Measurements from ENCODE around the gene LRRC23. TPM values are rescaled to one million over a fixed set of nuclear protein-coding genes. Genes with fewer than 3 reads are reported as not detected.

Gene LRRC23
- polyA plus RNA-seq, 1 donor from 2014 or later = 20.5 TPM

GRCh38 chr12:6867413-6868210 lies 37.0 kb upstream of the LRRC23 start, which contains the start of gene TPI1:
Gene TPI1 (plus strand): TSS chr12:6867531. CDS start chr12:6867567, 36 bp downstream.
- Histone ChIP-seq H3K79me2 (replicated peaks; ENCODE audit: insufficient read depth, low read length) (no peaks in the 10 kb centered on the region), H4K20me1 (ENCODE audit: insufficient read depth) (no peaks in the 10 kb centered on the region), H3K9me3 (ENCODE audit: low read length) (no peaks in the 10 kb centered on the region), H3K4me2 (ENCODE audit: low read length) (peak within 1 kb of the TSS; percentile 89), H3K36me3 (ENCODE audit: insufficient read depth, low read length) (no peaks in the 10 kb centered on the region), H2AFZ (ENCODE audit: low read depth, low read length) (peak within 1 kb of the TSS; percentile 68), H3K9ac (ENCODE audit: low read length) (peak within 1 kb of the TSS; percentile 74), H3K27ac (ENCODE audit: low read length) (peak within 1 kb of the TSS; percentile 67), H3K4me3 (ENCODE audit: low read length) (peak within 1 kb of the TSS; percentile 83), H3K9me2 (ENCODE audit: insufficient read depth, low read length) (no peaks in the 10 kb centered on the region), H3F3A (ENCODE audit: insufficient read depth, low read length, poor library complexity, severe bottlenecking) (peaks cover 3% of the 10 kb centered on the region), H3K27me3 (ENCODE audit: insufficient read depth, low read depth, low read length) (no peaks in the 10 kb centered on the region)
- TF ChIP-seq CTCF (IDR thresholded peaks at IDR 0.05; ENCODE audit: poor library complexity, severe bottlenecking) (no peak), TAF1 (IDR thresholded peaks at IDR 0.05; ENCODE audit: low read depth) (no peak), EZH2 (IDR thresholded peaks at IDR 0.05; ENCODE audit: borderline replicate concordance, insufficient read depth, low read length, poor library complexity, severe bottlenecking) (no peak), POLR2AphosphoS5 (IDR thresholded peaks at IDR 0.05) (peak; percentile 71), MXI1 (conservative IDR thresholded peaks at IDR 0.05; ENCODE audit: poor library complexity, severe bottlenecking) (peak; percentile 82)

- no peaks in the 10 kb centered on the region for H3K9me2 ChIP-seq (ENCODE audit: insufficient read depth, low read length)
- H4K20me1 ChIP-seq (ENCODE audit: insufficient read depth) = no peaks in the 10 kb centered on the region
- H3K4me2 ChIP-seq (ENCODE audit: low read length) = peak overlapping the region; percentile 89
- H3K27ac ChIP-seq (ENCODE audit: low read length) = peak overlapping the region; percentile 67
- peaks cover 3% of the 10 kb centered on the region for H3F3A ChIP-seq (ENCODE audit: insufficient read depth, low read length, poor library complexity, severe bottlenecking)
- no peaks in the 10 kb centered on the region for H3K36me3 ChIP-seq (ENCODE audit: insufficient read depth, low read length)
- no peak for TF ChIP-seq TAF1 (IDR thresholded peaks at IDR 0.05; ENCODE audit: low read depth)
- no peak for TF ChIP-seq CTCF (IDR thresholded peaks at IDR 0.05; ENCODE audit: poor library complexity, severe bottlenecking)
- TF ChIP-seq REST (IDR thresholded peaks at IDR 0.05; ENCODE audit: borderline replicate concordance) = peak; percentile 16
- TF ChIP-seq POLR2AphosphoS5 (IDR thresholded peaks at IDR 0.05) = no peak
- TF ChIP-seq EZH2 (IDR thresholded peaks at IDR 0.05; ENCODE audit: borderline replicate concordance, insufficient read depth, low read length, poor library complexity, severe bottlenecking) = no peak
- TF ChIP-seq EP300 (conservative IDR thresholded peaks at IDR 0.05; ENCODE audit: poor library complexity, severe bottlenecking) = no peak
- TF ChIP-seq MXI1 (conservative IDR thresholded peaks at IDR 0.05; ENCODE audit: poor library complexity, severe bottlenecking) = peak; percentile 45
- H3K79me2 ChIP-seq (replicated peaks; ENCODE audit: insufficient read depth, low read length) = no peaks in the 10 kb centered on the region
- H3K4me3 ChIP-seq (ENCODE audit: low read length) = peak overlapping the region; percentile 83
- H3K27me3 ChIP-seq (ENCODE audit: insufficient read depth, low read depth, low read length) = no peaks in the 10 kb centered on the region
- H3K9me3 ChIP-seq (ENCODE audit: low read length) = no peaks in the 10 kb centered on the region
- H2AFZ ChIP-seq (ENCODE audit: low read depth, low read length) = peak overlapping the region; percentile 68
- H3K9ac ChIP-seq (ENCODE audit: low read length) = peak overlapping the region; percentile 74
Observed at GRCh38 chr12:6868211-6869048, 36.2 kb upstream of the LRRC23 start.

All from neural cell (in vitro differentiated cells).